Measurements from ENCODE around the gene AMY2B.
"Not testable (repeated sequence)": the region's sequence is repeated elsewhere in the genome, so short reads cannot be mapped to it uniquely, and the experiment has no call there.

Gene AMY2B

GRCh38 chr1:103582464-103582863 is 11.1 kb downstream of the AMY2B start:
- H3K27ac ChIP-seq, result no peak overlapping the region
- TF ChIP-seq CTCF (conservative IDR thresholded peaks at IDR 0.05), result no peak

GRCh38 chr1:103583887-103584286 is 12.5 kb downstream of the AMY2B start:
- TF ChIP-seq CTCF (conservative IDR thresholded peaks at IDR 0.05), result no peak

GRCh38 chr1:103584537-103584936 is 13.1 kb downstream of the AMY2B start:
- no peak for TF ChIP-seq CTCF (conservative IDR thresholded peaks at IDR 0.05)
- no peak overlapping the region for H3K27ac ChIP-seq

More at GRCh38 chr1:103583887-103584286, 12.5 kb downstream of the AMY2B start:
- H3K27ac ChIP-seq, result no peak overlapping the region

- not testable (repeated sequence) for H3K27ac ChIP-seq
Observed at GRCh38 chr1:103602740-103603139, 31.4 kb downstream of the AMY2B start.

GRCh38 chr1:103616362-103616761 is 45.0 kb downstream of the AMY2B start:
- TF ChIP-seq CTCF (conservative IDR thresholded peaks at IDR 0.05), result no peak
- H3K27ac ChIP-seq, result no peak overlapping the region

- H3K27ac ChIP-seq, result not testable (repeated sequence)
Observed at GRCh38 chr1:103616994-103617477, 45.6 kb downstream of the AMY2B start, which contains the start of gene AMY2A. TSS of gene AMY2A (plus strand) at chr1:103617427. CDS start at chr1:103617441, 14 bp downstream.

- H3K27ac ChIP-seq, result not testable (repeated sequence)
Observed at GRCh38 chr1:103627436-103627835, 56.0 kb downstream of the AMY2B start.
